Peyer's patch (tissue), 4 donors: ENCODE measurements around the gene BLOC1S3.

Source experiments
- POLR2A ChIP-seq, 2 donors: fragments of 450-650 bp; IDR thresholded peaks; one replicate each; pipeline ENCODE4 v1.5.1; 2017; ENCODE audit warnings: antibody characterized with exemption in 2 of 2, mild to moderate bottlenecking in 2 of 2, moderate library complexity in 2 of 2
- TF ChIP-seq, protein P1 (sequence below), 6 experiments: fragments of 450-650 bp in 4 of 6; fragments of 200-600 bp in 2 of 6; sonication (generic) in 1 of 6; IDR thresholded peaks; one replicate each; pipeline ENCODE4 v1.5.1; 2017 to 2019; ENCODE audit warnings: antibody characterized with exemption in 6 of 6, mild to moderate bottlenecking in 3 of 6, moderate library complexity in 1 of 6

GRCh38 chr19:45161738-45162607 lies 16.6 kb upstream of the BLOC1S3 start:
- TF ChIP-seq POLR2A (IDR thresholded peaks at IDR 0.05): no peak
- TF ChIP-seq, protein P1, sequence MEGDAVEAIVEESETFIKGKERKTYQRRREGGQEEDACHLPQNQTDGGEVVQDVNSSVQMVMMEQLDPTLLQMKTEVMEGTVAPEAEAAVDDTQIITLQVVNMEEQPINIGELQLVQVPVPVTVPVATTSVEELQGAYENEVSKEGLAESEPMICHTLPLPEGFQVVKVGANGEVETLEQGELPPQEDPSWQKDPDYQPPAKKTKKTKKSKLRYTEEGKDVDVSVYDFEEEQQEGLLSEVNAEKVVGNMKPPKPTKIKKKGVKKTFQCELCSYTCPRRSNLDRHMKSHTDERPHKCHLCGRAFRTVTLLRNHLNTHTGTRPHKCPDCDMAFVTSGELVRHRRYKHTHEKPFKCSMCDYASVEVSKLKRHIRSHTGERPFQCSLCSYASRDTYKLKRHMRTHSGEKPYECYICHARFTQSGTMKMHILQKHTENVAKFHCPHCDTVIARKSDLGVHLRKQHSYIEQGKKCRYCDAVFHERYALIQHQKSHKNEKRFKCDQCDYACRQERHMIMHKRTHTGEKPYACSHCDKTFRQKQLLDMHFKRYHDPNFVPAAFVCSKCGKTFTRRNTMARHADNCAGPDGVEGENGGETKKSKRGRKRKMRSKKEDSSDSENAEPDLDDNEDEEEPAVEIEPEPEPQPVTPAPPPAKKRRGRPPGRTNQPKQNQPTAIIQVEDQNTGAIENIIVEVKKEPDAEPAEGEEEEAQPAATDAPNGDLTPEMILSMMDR (IDR thresholded peaks at IDR 0.05): peak in 3 of 6 experiments; percentile 16 to 23 (median 18)
